AG20443 (cell line): ENCODE data around the gene ANTXR2.
"Not testable (repeated sequence)": the region's sequence is repeated elsewhere in the genome, so short reads cannot be mapped to it uniquely, and the experiment has no call there.

Source experiments
- DNase-seq: peaks from one replicate; pipeline ENCODE4 v3.0.0; 2012; ENCODE audit warnings: low spot score, mixed read lengths

The ANTXR2 gene

GRCh38 chr4:80017125-80017854 is 55.7 kb downstream of the ANTXR2 start:
- DNase-seq, result peak; percentile 70

GRCh38 chr4:80016506-80016905 is 56.5 kb downstream of the ANTXR2 start:
- DNase-seq, result no peak

- DNase-seq, result no peak
Measured at GRCh38 chr4:80015407-80016189, 57.4 kb downstream of the ANTXR2 start.

- no peak for DNase-seq
Measured at GRCh38 chr4:80014531-80014930, 58.5 kb downstream of the ANTXR2 start.

- no peak for DNase-seq
Measured at GRCh38 chr4:80012291-80012690, 60.7 kb downstream of the ANTXR2 start.

GRCh38 chr4:80011636-80012236 is 61.3 kb downstream of the ANTXR2 start:
- DNase-seq, result peak; percentile 57

GRCh38 chr4:80010316-80010715 is 62.7 kb downstream of the ANTXR2 start:
- DNase-seq, result no peak

GRCh38 chr4:80009806-80010205 is 63.2 kb downstream of the ANTXR2 start:
- DNase-seq, result no peak

- DNase-seq, result no peak
Measured at GRCh38 chr4:80008971-80009370, 64.1 kb downstream of the ANTXR2 start.

- no peak for DNase-seq
Measured at GRCh38 chr4:80008351-80008750, 64.7 kb downstream of the ANTXR2 start.

- no peak for DNase-seq
Measured at GRCh38 chr4:80007745-80008149, 65.3 kb downstream of the ANTXR2 start.

- no peak for DNase-seq
Measured at GRCh38 chr4:80006935-80007744, 65.9 kb downstream of the ANTXR2 start.

- no peak for DNase-seq
Measured at GRCh38 chr4:80005863-80006262, 67.2 kb downstream of the ANTXR2 start.

- DNase-seq, result no peak
Measured at GRCh38 chr4:80004319-80004718, 68.7 kb downstream of the ANTXR2 start.

GRCh38 chr4:80002559-80002958 is 70.5 kb downstream of the ANTXR2 start:
- DNase-seq, result not testable (repeated sequence)

GRCh38 chr4:79999048-79999447 is 74.0 kb downstream of the ANTXR2 start:
- DNase-seq, result not testable (repeated sequence)

- no peak for DNase-seq
Measured at GRCh38 chr4:79998201-79998600, 74.8 kb downstream of the ANTXR2 start.

GRCh38 chr4:79996851-79997250 is 76.2 kb downstream of the ANTXR2 start:
- no peak for DNase-seq

- no peak for DNase-seq
Measured at GRCh38 chr4:79993476-79993875, 79.6 kb downstream of the ANTXR2 start.

GRCh38 chr4:79991601-79992000 is 81.4 kb downstream of the ANTXR2 start:
- no peak for DNase-seq

GRCh38 chr4:79991100-79991499 is 81.9 kb downstream of the ANTXR2 start:
- not testable (repeated sequence) for DNase-seq

- no peak for DNase-seq
Measured at GRCh38 chr4:79987401-79987800, 85.6 kb downstream of the ANTXR2 start.
